Hair follicle dermal papilla cell (primary cell): ENCODE data around the gene MROH2A. TPM values are rescaled to one million over a fixed set of nuclear protein-coding genes. Genes with fewer than 3 reads are reported as not detected.

Source experiments
- total RNA-seq: library from RNA; depleted of rRNA; stranded (reverse); fragments of >200 nt; gene quantifications from 2 replicates; pipeline ENCODE4 v1.2.3, GENCODE V29; 2012

Gene MROH2A, protein sequence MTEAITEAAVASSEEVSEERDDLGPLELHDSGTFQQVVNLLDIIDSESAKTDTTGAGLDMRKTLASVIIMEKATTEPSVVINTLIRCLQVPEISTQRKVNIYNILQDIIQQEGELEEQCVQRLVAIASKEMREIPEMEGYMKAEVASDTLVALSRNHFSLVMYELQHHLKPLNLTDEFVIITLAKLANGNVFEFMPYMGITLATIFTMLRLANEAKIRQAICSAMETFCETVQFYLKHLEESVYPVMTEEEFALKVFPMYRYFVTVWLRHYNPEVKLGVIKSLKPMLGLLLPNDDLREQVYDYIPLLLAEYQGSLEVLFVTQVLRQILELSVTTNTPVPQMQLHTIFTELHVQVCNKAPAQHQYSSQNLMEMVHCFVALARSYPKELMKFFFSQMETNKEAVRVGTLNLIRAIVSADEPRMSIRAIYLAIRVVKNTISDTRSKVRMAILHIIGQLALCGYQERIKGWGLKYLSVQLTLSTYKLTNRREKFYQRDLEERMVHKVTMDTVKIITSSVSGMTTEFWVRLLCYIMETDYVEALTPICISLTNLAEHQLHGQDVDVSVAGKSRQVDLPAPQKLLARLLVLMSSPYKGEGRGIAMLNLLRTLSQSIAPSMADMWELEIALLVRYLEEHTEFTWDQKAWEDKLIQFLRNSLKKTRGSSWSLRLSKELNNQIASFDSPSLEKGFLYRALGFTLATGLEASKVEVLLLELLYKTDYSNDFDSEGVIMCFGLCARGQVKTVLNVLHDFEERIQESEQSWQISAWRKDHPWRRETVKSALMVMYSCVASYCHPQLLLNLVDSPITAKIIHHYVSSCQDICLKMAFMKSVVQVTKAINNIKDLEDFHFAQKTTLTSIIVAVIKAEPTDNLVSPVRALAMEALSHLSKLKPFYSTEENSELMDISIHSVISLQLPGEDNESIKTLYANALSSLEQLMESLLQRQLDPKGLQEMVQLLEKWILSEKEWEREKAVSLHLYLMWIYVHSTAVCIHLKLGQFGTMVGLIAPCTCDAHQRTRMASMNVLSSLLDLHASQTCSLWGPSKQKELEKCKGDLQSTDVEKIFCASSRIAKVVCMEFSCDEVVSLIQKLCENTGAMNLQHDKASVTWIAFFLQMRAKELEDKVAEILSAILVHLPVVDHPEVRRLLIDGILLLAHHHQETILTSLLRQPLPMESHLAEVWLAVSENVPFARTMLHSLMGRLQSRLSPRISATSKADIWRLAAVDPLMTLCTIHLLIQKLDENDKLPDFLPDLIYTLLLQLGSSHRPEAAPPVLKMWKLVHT (N-terminal part only)
- not detected in 2 replicates for total RNA-seq

DNA sequence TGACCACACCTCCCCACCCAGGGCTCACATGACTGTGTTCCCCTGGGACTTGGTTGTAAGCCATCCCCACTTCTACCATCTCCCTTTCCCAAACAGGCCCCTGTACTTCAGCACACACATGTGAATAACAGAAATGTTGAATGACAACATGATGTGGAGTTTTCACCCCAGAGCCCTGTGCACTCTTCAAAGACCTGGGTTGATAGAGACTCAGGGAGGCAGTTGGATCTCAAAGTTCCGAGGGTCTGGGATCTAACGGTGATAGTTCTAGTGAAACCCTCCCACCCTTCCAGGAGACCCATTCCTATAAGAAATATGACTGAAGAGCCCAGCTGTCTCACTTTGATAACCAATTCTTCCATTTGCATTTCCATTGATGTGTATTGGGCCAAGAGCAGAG lies at the start of gene MROH2A:
TSS of gene MROH2A (plus strand) at position 301 of the 400 bp plus-strand sequence. CDS start 1,029 bp downstream, outside the sequence.

DNA sequence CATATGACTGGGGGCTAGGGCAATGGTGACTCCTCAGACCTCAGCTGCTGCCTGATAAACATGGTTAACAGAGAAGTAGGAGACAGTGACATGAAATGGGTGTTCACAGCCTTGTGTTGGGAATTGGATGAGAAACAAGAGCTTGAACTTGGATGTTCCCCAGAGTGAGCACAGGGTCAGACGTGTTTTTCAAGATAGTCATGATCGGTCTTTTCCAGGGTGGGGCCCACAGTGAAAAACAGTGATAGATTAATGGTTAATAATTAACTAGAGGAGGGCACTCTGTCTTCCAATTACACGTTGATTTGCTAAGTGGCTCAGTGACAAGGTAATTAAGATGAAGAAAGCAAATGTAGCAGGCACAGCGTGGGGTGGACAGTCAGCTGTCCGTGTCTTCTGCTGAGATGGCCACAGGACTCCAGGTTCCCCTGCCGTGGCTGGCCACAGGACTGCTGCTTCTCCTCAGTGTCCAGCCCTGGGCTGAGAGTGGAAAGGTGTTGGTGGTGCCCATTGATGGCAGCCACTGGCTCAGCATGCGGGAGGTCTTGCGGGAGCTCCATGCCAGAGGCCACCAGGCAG lies 49.3 kb upstream of the MROH2A start, which contains the start of gene UGT1A3:
TSS of gene UGT1A3 (plus strand) at position 320 of the 579 bp plus-strand sequence. CDS start at position 405, 85 bp downstream.

DNA sequence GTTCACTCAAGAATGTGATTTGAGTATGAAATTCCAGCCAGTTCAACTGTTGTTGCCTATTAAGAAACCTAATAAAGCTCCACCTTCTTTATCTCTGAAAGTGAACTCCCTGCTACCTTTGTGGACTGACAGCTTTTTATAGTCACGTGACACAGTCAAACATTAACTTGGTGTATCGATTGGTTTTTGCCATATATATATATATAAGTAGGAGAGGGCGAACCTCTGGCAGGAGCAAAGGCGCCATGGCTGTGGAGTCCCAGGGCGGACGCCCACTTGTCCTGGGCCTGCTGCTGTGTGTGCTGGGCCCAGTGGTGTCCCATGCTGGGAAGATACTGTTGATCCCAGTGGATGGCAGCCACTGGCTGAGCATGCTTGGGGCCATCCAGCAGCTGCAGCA lies 18.1 kb upstream of the MROH2A start, which contains the start of gene UGT1A1:
TSS of gene UGT1A1 (plus strand) at position 228 of the 400 bp plus-strand sequence. CDS start at position 246, 18 bp downstream.

DNA sequence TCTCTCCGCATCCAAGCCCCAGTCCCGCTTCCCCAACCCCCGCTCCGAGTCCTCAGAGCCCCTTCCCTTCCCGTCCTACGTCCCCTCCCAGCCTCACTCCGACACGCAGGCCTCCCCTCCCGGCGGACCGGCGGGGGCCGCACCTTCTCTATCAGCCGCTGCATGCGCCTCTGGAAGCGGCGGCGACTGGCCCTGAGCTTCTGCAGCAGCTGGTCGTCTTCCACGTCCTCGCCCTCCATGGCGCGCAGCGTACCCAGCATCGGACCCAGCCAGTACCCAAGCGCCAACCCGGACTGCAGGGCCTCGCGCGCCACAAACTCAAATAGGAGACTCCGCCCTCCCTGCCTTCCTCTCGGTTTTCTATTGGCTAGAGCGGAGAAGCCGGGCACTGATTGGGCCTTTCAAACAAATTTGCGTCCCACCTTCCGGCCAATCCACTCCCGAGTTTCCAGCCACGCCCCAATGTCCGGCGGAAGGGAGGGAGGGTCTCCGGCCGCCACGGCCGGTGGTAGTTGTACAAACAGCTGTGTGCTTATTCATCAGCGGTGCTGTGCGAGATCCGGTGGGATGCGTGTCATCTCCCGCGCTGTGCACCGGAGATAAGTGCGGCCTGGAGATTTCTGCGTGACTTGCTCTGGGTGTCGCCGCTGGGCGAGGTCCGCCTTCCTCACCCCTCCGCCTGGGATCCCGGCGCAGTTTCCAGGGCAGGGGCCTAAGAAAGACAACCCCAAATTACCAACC lies 76.3 kb downstream of the MROH2A start, which contains the start of gene HJURP:
TSS of gene HJURP (minus strand) at position 295 of the 741 bp plus-strand sequence. CDS start at position 260, 35 bp downstream.

DNA sequence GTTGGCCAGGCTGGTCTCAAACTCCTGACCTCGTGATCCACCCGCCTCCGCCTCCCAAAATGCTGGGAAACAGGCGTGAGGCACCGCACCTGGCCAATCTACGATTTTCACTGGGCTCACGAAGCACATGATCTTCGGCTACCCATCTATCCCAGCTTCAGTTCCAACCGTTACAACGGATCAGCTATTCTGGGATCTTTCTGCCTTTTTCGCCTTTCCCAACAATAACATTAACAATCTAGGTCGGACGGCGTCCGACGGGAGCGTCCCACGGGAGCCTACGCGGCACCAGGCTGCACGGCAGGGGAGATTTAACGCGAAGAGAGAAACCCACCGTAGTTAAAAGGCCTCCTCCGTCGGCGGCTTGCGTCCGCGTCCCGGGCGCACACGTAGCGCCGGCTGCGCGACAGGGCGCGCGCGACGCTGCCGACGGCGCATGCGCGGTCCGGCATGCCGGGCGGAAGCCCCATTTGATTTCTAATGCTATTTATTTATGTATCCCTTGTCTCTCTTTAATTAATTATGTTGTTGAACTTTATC lies 89.9 kb downstream of the MROH2A start, which contains the start of gene MSL3B:
TSS of gene MSL3B (minus strand) at position 394 of the 540 bp plus-strand sequence.

Other genes with a start within 250 kb of the MROH2A start
- 36.5 and 36.6 TPM in 2 replicates for gene USP40, start 211.5 kb upstream of the MROH2A start, total RNA-seq
- gene UGT1A8, start 160.7 kb upstream of the MROH2A start, total RNA-seq, result not detected in 2 replicates
- not detected in 2 replicates for gene UGT1A10, start 141.9 kb upstream of the MROH2A start, total RNA-seq
- gene UGT1A9, start 106.4 kb upstream of the MROH2A start, total RNA-seq, result not detected in 2 replicates
- not detected in 2 replicates for gene UGT1A7, start 96.4 kb upstream of the MROH2A start, total RNA-seq
- gene UGT1A6, start 85.4 kb upstream of the MROH2A start, total RNA-seq, result not detected in 2 replicates
- gene UGT1A5, start 65.4 kb upstream of the MROH2A start, total RNA-seq, result not detected in 2 replicates
- not detected in 2 replicates for gene UGT1A4, start 59.6 kb upstream of the MROH2A start, total RNA-seq
- not detected in 2 replicates for gene UGT1A3, start 49.3 kb upstream of the MROH2A start, total RNA-seq
- gene UGT1A1, start 18.1 kb upstream of the MROH2A start, total RNA-seq, result not detected in 2 replicates
- gene HJURP, start 76.2 kb downstream of the MROH2A start, total RNA-seq, result 2.6 and 2.8 TPM in 2 replicates
- gene TRPM8, start 139.0 kb downstream of the MROH2A start, total RNA-seq, result 0.24 and 0.97 TPM in 2 replicates